ENCODE data around the gene MTUS2.

MTUS2 gene

GRCh38 chr13:29508130-29508875 lies 688.2 kb downstream of the MTUS2 start:
- DNase-seq (ENCODE audit: low spot score): peak; percentile 88
- TF ChIP-seq, protein P1, sequence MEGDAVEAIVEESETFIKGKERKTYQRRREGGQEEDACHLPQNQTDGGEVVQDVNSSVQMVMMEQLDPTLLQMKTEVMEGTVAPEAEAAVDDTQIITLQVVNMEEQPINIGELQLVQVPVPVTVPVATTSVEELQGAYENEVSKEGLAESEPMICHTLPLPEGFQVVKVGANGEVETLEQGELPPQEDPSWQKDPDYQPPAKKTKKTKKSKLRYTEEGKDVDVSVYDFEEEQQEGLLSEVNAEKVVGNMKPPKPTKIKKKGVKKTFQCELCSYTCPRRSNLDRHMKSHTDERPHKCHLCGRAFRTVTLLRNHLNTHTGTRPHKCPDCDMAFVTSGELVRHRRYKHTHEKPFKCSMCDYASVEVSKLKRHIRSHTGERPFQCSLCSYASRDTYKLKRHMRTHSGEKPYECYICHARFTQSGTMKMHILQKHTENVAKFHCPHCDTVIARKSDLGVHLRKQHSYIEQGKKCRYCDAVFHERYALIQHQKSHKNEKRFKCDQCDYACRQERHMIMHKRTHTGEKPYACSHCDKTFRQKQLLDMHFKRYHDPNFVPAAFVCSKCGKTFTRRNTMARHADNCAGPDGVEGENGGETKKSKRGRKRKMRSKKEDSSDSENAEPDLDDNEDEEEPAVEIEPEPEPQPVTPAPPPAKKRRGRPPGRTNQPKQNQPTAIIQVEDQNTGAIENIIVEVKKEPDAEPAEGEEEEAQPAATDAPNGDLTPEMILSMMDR (IDR thresholded peaks at IDR 0.05; ENCODE audit: extremely low read depth, missing control alignments): peak; percentile 87

GRCh38 chr13:29508876-29509252 lies 688.7 kb downstream of the MTUS2 start:
- no peak for DNase-seq (ENCODE audit: low spot score)
- TF ChIP-seq, protein P1 (IDR thresholded peaks at IDR 0.05; ENCODE audit: extremely low read depth, missing control alignments): no peak

GRCh38 chr13:29509999-29510589 lies 690.0 kb downstream of the MTUS2 start:
- no peak for DNase-seq (ENCODE audit: low spot score)
- TF ChIP-seq, protein P1 (IDR thresholded peaks at IDR 0.05; ENCODE audit: extremely low read depth, missing control alignments): no peak

DNA sequence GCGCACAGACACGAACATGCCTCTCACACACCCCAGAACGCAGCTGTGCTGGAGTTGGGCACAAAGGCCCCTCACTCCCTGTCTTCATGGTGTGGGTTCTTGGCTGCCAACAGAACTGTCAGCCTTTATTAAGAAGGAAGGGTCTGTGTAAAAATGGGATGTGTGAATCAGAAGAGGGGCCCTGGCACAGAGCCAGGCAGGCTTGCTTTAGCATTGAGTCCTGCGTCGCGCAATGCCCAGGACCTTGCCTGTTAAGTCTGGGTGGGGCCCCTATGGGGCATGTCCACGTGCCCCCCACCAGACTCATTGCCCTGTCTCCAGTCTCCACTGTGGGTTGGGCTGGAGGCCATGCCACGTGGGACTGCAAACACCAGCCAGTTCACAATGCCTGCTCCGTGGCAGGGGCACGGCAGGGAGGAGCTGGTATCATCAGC lies 690.5 kb downstream of the MTUS2 start:
- DNase-seq (ENCODE audit: low spot score): no peak
- TF ChIP-seq, protein P1 (IDR thresholded peaks at IDR 0.05; ENCODE audit: extremely low read depth, missing control alignments): no peak

DNA sequence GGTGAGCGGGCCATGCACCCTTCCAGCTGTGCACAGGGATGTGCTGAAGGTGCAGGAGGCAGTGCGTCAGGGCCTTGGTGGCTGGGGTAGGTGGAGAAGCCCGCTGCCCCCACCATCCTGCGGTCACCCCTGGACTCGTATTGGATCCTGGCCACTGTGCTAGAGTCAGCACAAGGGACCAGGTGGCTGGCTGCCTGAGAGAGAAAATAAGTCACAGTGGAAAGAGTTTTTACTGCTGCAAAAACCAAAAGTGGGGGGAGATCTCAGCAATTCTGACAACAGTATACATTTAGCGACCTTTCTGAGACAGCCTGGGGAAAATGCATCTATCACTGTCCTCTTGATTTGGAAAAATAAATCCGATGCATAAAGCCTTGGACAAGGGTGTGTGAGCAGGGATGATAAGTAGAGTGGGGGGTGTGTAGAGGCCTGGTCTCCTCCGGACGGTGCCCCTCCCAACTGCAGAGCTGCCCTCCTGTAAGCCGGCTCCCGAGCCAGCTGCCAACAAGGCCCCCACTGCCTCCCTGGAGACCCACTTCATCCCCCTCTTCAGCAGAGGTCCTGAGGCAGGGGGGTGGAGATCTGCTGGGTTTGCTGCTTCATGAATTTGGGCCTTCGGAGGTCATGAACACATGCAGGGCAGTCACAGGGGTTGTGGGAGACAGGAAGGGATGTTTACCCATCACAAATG lies 691.1 kb downstream of the MTUS2 start:
- TF ChIP-seq, protein P1 (IDR thresholded peaks at IDR 0.05; ENCODE audit: extremely low read depth, missing control alignments): no peak
- no peak for DNase-seq (ENCODE audit: low spot score)

- TF ChIP-seq, protein P1 (IDR thresholded peaks at IDR 0.05; ENCODE audit: extremely low read depth, missing control alignments): no peak
- DNase-seq (ENCODE audit: low spot score): no peak
Observed at GRCh38 chr13:29511980-29512379, 691.8 kb downstream of the MTUS2 start.
